Astrocyte (in vitro differentiated cells and primary cell): ENCODE measurements around the gene HS6ST1.

Experiments
- CTCF ChIP-seq: IDR thresholded peaks from 2 replicates; pipeline ENCODE4 v1.5.1; 2011; ENCODE audit warnings: low read depth, mild to moderate bottlenecking, inconsistent platforms, low read length, moderate library complexity; ENCODE audit not compliant: insufficient read depth
- EZH2 ChIP-seq: IDR thresholded peaks from 2 replicates; pipeline ENCODE4 v1.6.1; 2012; ENCODE audit warnings: mild to moderate bottlenecking, low read length, inconsistent platforms; ENCODE audit not compliant: insufficient read depth

GRCh38 chr2:128308284-128308731 lies 10.4 kb downstream of the HS6ST1 start:
- TF ChIP-seq CTCF (no peak), EZH2 (no peak)
